Lung microvascular endothelial cell (primary cell): ENCODE data around the gene OR2V1. TPM values are rescaled to one million over a fixed set of nuclear protein-coding genes. Genes with fewer than 3 reads are reported as not detected.
"Not testable (repeated sequence)": the region's sequence is repeated elsewhere in the genome, so short reads cannot be mapped to it uniquely, and the experiment has no call there.

Experiments
- DNase-seq, 2 donors: peaks; one replicate each; pipeline versions ENCODE4 v3.0.0 to v3.0.0-alpha.2; 2010; ENCODE audit warnings: low read depth in 2 of 2
- total RNA-seq: library from RNA; depleted of rRNA; stranded (reverse); fragments of >200 nt; gene quantifications from 2 replicates; pipeline ENCODE4 v1.2.1, GENCODE V29; 2014

OR2V1 gene
- total RNA-seq, 1 donor from 2014 or later, result not detected

GRCh38 chr5:181129601-181130000 lies 1.4 kb downstream of the OR2V1 start:
- no peak for DNase-seq

GRCh38 chr5:181127907-181128626 lies 2.9 kb downstream of the OR2V1 start:
- no peak for DNase-seq

GRCh38 chr5:181127456-181127855 lies 3.5 kb downstream of the OR2V1 start:
- no peak for DNase-seq

- no peak for DNase-seq
These were observed 4.1 kb downstream of the OR2V1 start for GRCh38 chr5:181126841-181127240.

- DNase-seq, result no peak
These were observed 6.4 kb downstream of the OR2V1 start for GRCh38 chr5:181124526-181124925.

- peak; percentile 53 to 79 for DNase-seq
These were observed 9.1 kb downstream of the OR2V1 start for GRCh38 chr5:181121675-181122561.

GRCh38 chr5:181120761-181121160 lies 10.2 kb downstream of the OR2V1 start:
- no peak for DNase-seq

- no peak for DNase-seq
These were observed 10.7 kb downstream of the OR2V1 start for GRCh38 chr5:181120306-181120705.

GRCh38 chr5:181119105-181119504 lies 11.9 kb downstream of the OR2V1 start:
- DNase-seq, result no peak

- DNase-seq, result no peak
These were observed 12.6 kb downstream of the OR2V1 start for GRCh38 chr5:181118369-181118768.

GRCh38 chr5:181114844-181115778 lies 15.9 kb downstream of the OR2V1 start:
- DNase-seq, result peak in 1 of 2 donors; percentile 54

- no peak for DNase-seq
These were observed 16.6 kb downstream of the OR2V1 start for GRCh38 chr5:181114284-181114843.

GRCh38 chr5:181113572-181113971 lies 17.4 kb downstream of the OR2V1 start:
- DNase-seq, result not testable (repeated sequence)

- no peak for DNase-seq
These were observed 18.5 kb downstream of the OR2V1 start for GRCh38 chr5:181112476-181112875.

- no peak for DNase-seq
These were observed 20.0 kb downstream of the OR2V1 start for GRCh38 chr5:181111010-181111409.

- no peak for DNase-seq
These were observed 21.4 kb downstream of the OR2V1 start for GRCh38 chr5:181109489-181110013.

- no peak for DNase-seq
These were observed 22.3 kb downstream of the OR2V1 start for GRCh38 chr5:181108578-181109165.

GRCh38 chr5:181107699-181108098 lies 23.3 kb downstream of the OR2V1 start:
- no peak for DNase-seq

- no peak for DNase-seq
These were observed 25.5 kb downstream of the OR2V1 start for GRCh38 chr5:181105391-181106025.
